MCF 10A (cell line): ENCODE data around the gene SLC32A1. TPM values are rescaled to one million over a fixed set of nuclear protein-coding genes. Genes with fewer than 3 reads are reported as not detected.

Experiments used
- BruUV-seq: library from RNA; stranded (reverse); fragments of 400-500 nt; replicated peaks from 2 replicates; lab custom pipeline; 2021; lab: Mats Ljungman, UMichigan
- CTCF ChIA-PET: fragments of 300-600 bp; sonication (Branson Sonifier 250); formaldehyde crosslinking; extraction: SDS; loops from one replicate; lab custom pipeline; 2021; ENCODE audit warnings: antibody characterized with exemption, inconsistent platforms; lab: Yijun Ruan, JAX
- POLR2A ChIA-PET: fragments of 300-600, 350-650 bp; sonication (Branson Sonifier 250); formaldehyde crosslinking; extraction: SDS; loops from one replicate; lab custom pipeline; 2020; ENCODE audit warnings: antibody characterized with exemption, inconsistent platforms; lab: Yijun Ruan, JAX
- DNase-seq: peaks from one replicate; pipeline ENCODE4 v3.0.0-alpha.2; 2018; ENCODE audit not compliant: unreplicated experiment
- H3K27ac Mint-ChIP-seq: one replicate; pipeline ENCODE4 v1.8.0; 2022; ENCODE audit warnings: mild to moderate bottlenecking, low read depth, mixed read lengths; ENCODE audit not compliant: unreplicated experiment
- H3K27me3 Mint-ChIP-seq: one replicate; pipeline ENCODE4 v1.8.0; 2022; ENCODE audit warnings: mixed read lengths; ENCODE audit not compliant: insufficient read depth, unreplicated experiment
- H3K36me3 Mint-ChIP-seq: one replicate; pipeline ENCODE4 v1.8.0; 2022; ENCODE audit warnings: mild to moderate bottlenecking, moderate library complexity, mixed read lengths; ENCODE audit not compliant: insufficient read depth, unreplicated experiment
- H3K4me1 Mint-ChIP-seq: one replicate; pipeline ENCODE4 v1.8.0; 2022; ENCODE audit warnings: mixed read lengths; ENCODE audit not compliant: insufficient read depth, unreplicated experiment
- H3K4me3 Mint-ChIP-seq: one replicate; pipeline ENCODE4 v1.8.0; 2022; ENCODE audit warnings: mild to moderate bottlenecking, moderate library complexity, mixed read lengths; ENCODE audit not compliant: unreplicated experiment
- H3K9me3 Mint-ChIP-seq: one replicate; pipeline ENCODE4 v1.8.0; 2022; ENCODE audit warnings: mixed read lengths; ENCODE audit not compliant: unreplicated experiment
- intact Hi-C: fragments of 100-400 bp; cut with micrococcal nuclease; formaldehyde crosslinking; loops from 2 replicates; pipeline ENCODE4 v1.14.1; 2022
- total RNA-seq: library from RNA; stranded (reverse); gene quantifications from 2 replicates; pipeline ENCODE4 v1.2.3, GENCODE V29; 2022
- TF ChIP-seq, protein P1 (sequence below): fragments of 200-600 bp; IDR thresholded peaks from one replicate; pipeline ENCODE4 v1.8.0; 2022; ENCODE audit warnings: antibody characterized with exemption, mild to moderate bottlenecking; ENCODE audit not compliant: unreplicated experiment

SLC32A1 gene
- total RNA-seq, 1 experiment from 2014 or later: not detected

DNA sequence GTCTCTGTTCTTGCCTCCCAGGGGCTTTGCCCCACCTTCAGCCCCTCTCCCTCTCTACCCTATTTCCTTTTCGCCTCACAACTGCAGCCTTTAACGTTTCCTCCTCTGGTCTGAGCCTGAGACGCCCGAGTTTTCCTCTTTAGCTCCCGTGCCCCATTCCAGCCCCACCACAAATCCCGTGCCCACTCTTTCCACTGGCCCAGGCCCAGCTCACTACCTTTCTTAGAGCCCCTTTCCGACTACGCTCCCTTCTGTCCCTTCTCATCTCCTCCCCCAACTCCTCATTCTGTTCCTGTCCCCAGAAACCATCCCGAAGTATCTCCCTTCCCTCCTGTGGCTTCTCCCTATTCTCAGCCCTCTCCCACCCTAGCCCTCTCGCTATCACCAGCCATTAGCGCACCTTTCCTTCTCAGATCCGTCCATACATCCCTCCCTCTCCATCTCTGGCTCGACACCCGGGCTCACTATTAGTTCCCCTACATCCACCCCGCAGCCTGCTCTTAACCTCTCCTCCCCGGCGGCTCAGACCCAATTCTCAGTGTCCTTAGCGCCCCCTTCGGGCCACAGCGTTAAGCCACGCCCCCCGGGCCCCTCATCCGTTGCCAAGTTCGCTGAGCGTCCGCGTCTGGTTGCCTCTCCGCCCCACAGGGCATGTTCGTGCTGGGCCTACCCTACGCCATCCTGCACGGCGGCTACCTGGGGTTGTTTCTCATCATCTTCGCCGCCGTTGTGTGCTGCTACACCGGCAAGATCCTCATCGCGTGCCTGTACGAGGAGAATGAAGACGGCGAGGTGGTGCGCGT lies 2.7 kb downstream of the SLC32A1 start:
- Mint-ChIP-seq H3K4me3 (no peak overlapping the region), H3K27ac (no peak overlapping the region), H3K36me3 (no peaks in the 10 kb centered on the region), H3K9me3 (no peaks in the 10 kb centered on the region), H3K27me3 (peaks cover 93% of the 10 kb centered on the region), H3K4me1 (peaks cover 6% of the 10 kb centered on the region)
- BruUV-seq: no TSS peak
- POLR2A ChIA-PET: interaction anchor here (0.6 kb wide), 1 partner anchor 95 kb away, joined by 3 read pairs; no protein-coding TSS in a partner anchor
- TF ChIP-seq, protein P1, sequence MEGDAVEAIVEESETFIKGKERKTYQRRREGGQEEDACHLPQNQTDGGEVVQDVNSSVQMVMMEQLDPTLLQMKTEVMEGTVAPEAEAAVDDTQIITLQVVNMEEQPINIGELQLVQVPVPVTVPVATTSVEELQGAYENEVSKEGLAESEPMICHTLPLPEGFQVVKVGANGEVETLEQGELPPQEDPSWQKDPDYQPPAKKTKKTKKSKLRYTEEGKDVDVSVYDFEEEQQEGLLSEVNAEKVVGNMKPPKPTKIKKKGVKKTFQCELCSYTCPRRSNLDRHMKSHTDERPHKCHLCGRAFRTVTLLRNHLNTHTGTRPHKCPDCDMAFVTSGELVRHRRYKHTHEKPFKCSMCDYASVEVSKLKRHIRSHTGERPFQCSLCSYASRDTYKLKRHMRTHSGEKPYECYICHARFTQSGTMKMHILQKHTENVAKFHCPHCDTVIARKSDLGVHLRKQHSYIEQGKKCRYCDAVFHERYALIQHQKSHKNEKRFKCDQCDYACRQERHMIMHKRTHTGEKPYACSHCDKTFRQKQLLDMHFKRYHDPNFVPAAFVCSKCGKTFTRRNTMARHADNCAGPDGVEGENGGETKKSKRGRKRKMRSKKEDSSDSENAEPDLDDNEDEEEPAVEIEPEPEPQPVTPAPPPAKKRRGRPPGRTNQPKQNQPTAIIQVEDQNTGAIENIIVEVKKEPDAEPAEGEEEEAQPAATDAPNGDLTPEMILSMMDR: peak; percentile 12
- DNase-seq: no peak
- CTCF ChIA-PET: interaction anchor here (2.2 kb wide), 1 partner anchor 15 kb away, joined by 8 read pairs; no protein-coding TSS in a partner anchor
- intact Hi-C loops: no loop called here

DNA sequence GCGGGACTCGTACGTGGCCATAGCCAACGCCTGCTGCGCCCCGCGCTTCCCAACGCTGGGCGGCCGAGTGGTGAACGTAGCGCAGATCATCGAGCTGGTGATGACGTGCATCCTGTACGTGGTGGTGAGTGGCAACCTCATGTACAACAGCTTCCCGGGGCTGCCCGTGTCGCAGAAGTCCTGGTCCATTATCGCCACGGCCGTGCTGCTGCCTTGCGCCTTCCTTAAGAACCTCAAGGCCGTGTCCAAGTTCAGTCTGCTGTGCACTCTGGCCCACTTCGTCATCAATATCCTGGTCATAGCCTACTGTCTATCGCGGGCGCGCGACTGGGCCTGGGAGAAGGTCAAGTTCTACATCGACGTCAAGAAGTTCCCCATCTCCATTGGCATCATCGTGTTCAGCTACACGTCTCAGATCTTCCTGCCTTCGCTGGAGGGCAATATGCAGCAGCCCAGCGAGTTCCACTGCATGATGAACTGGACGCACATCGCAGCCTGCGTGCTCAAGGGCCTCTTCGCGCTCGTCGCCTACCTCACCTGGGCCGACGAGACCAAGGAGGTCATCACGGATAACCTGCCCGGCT lies 3.4 kb downstream of the SLC32A1 start:
- peaks cover 93% of the 10 kb centered on the region for H3K27me3 Mint-ChIP-seq
- no peak overlapping the region for H3K4me3 Mint-ChIP-seq
- ChIA-PET POLR2A (interaction anchor here (0.6 kb wide), 2 partner anchors 35 to 96 kb away, joined by 3 to 5 read pairs; no protein-coding TSS in a partner anchor), CTCF (no interaction called here)
- no peak for DNase-seq
- intact Hi-C loops: no loop called here
- BruUV-seq: no TSS peak
- TF ChIP-seq, protein P1: no peak
- H3K4me1 Mint-ChIP-seq: peaks cover 6% of the 10 kb centered on the region
- H3K27ac Mint-ChIP-seq: no peak overlapping the region
- H3K9me3 Mint-ChIP-seq: no peaks in the 10 kb centered on the region
- no peaks in the 10 kb centered on the region for H3K36me3 Mint-ChIP-seq

DNA sequence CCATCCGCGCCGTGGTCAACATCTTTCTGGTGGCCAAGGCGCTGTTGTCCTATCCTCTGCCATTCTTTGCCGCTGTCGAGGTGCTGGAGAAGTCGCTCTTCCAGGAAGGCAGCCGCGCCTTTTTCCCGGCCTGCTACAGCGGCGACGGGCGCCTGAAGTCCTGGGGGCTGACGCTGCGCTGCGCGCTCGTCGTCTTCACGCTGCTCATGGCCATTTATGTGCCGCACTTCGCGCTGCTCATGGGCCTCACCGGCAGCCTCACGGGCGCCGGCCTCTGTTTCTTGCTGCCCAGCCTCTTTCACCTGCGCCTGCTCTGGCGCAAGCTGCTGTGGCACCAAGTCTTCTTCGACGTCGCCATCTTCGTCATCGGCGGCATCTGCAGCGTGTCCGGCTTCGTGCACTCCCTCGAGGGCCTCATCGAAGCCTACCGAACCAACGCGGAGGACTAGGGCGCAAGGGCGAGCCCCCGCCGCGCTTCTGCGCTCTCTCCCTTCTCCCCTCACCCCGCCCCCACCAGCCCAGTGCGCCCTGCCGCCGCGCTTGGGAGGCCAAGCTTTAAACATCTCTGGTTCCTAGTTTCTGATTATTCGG lies 4.0 kb downstream of the SLC32A1 start:
- Mint-ChIP-seq H3K9me3 (no peaks in the 10 kb centered on the region), H3K4me3 (no peak overlapping the region), H3K36me3 (no peaks in the 10 kb centered on the region), H3K27ac (no peak overlapping the region), H3K27me3 (peaks cover 93% of the 10 kb centered on the region), H3K4me1 (peaks cover 6% of the 10 kb centered on the region)
- TF ChIP-seq, protein P1: no peak
- POLR2A ChIA-PET: interaction anchor here (0.6 kb wide), 1 partner anchor 36 kb away, joined by 5 read pairs; no protein-coding TSS in a partner anchor
- no peak for DNase-seq
- CTCF ChIA-PET: interaction anchor here (0.6 to 6.0 kb wide), 5 partner anchors 11 to 147 kb away, joined by 3 to 71 read pairs (median 4); partner anchors contain the start of gene ACTR5
- no TSS peak for BruUV-seq
- intact Hi-C loops: no loop called here
